Muscle layer of duodenum (tissue), 2 donors: ENCODE measurements around the gene PDE4A.

ENCODE experiments used
- H3K27ac ChIP-seq: one replicate; pipeline ENCODE4 v1.7.0; 2013; ENCODE audit warnings: mild to moderate bottlenecking, low read length
- H3K27me3 ChIP-seq: one replicate; pipeline ENCODE4 v1.7.0; 2013; ENCODE audit warnings: low read depth, mild to moderate bottlenecking, control low read depth, low read length
- H3K36me3 ChIP-seq, 2 donors: one replicate each; pipeline ENCODE4 v1.7.0; 2013; ENCODE audit warnings: low read length in 2 of 2, control low read depth in 1 of 2, mild to moderate bottlenecking in 1 of 2; ENCODE audit not compliant: insufficient read depth in 2 of 2, control insufficient read depth in 1 of 2
- H3K4me1 ChIP-seq, 2 donors: one replicate each; pipeline ENCODE4 v1.7.0; 2013; ENCODE audit warnings: low read length in 2 of 2, mild to moderate bottlenecking in 2 of 2, control low read depth in 1 of 2, moderate library complexity in 1 of 2; ENCODE audit not compliant: insufficient read depth in 2 of 2, control insufficient read depth in 1 of 2
- H3K4me3 ChIP-seq, 2 donors: one replicate each; pipeline ENCODE4 v1.7.0; 2013; ENCODE audit warnings: low read length in 2 of 2, low read depth in 1 of 2, mild to moderate bottlenecking in 1 of 2
- H3K9me3 ChIP-seq, 2 donors: one replicate each; pipeline ENCODE4 v1.7.0; 2013; ENCODE audit warnings: low read length in 2 of 2, control low read depth in 1 of 2, mild to moderate bottlenecking in 1 of 2; ENCODE audit not compliant: control insufficient read depth in 1 of 2
- donor health status: healthy.

Gene PDE4A

DNA sequence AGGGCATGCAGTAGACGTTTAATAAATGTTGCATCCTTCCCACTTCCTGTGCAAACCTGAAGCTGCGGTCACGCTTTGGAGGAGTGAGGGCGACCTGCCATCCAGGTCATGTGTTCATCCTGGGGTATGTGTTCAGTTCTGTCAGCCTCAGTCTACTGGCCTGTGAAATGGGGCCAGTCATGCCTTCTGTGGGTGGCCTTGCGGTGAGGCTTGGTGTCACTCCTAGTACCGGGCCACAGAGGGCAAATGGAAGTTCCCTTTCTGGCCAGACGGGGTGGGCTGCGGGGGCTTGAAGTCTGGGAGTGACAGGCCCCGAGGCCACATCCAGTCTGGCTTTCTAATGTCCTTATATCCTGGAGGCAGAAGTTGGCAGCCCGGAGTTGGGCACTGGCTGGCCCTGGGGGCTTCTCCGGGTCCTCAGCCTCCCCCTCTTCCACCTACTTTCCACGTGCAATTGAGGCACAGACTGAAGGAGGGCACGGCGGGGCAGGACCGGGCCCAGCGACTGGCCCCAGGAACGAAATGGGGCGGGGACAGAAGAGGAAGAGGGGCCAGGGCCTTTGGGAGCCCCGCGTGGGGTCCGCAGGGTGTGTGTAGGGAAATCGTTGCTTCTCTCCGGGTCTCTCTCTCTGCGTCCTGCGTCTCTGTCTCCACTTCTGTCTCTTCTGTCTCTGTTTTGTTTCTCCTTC, 11.1 kb downstream of the PDE4A start:
- Histone ChIP-seq H3K36me3 (no peaks in the 10 kb centered on the region), H3K4me3 (peak overlapping the region; percentile 66 to 71), H3K4me1 (peaks cover 0 to 20% of the 10 kb centered on the region in 2 donors), H3K9me3 (no peaks in the 10 kb centered on the region), H3K27me3 (peaks cover 4% of the 10 kb centered on the region), H3K27ac (no peak overlapping the region)

GRCh38 chr19:10431943-10432735, 11.8 kb downstream of the PDE4A start:
- H3K27ac ChIP-seq = no peak overlapping the region
- no peaks in the 10 kb centered on the region for H3K9me3 ChIP-seq
- peaks cover 0 to 20% of the 10 kb centered on the region in 2 donors for H3K4me1 ChIP-seq
- no peaks in the 10 kb centered on the region for H3K36me3 ChIP-seq
- peaks cover 4% of the 10 kb centered on the region for H3K27me3 ChIP-seq
- H3K4me3 ChIP-seq = peak overlapping the region; percentile 66 to 71

DNA sequence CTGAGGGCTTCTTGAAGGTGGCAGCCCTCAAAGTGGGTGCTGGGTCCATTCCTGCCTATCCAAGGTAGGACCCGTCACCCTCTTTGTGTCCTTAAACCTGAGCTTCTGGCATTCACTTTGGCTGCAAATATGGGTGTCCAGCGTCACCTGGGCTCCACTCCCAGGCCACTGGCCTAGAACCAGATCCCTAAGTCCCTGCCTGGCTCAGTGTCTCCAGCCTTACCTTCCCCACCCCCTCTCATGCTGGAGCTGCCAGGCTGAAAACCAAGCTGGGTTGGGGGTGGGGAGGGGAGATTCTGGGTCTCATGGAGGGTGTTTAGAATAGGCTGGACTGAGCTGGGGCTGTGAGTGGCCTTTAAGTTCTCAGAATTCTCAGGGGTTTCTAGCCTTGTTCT, 12.4 kb downstream of the PDE4A start:
- H3K27ac ChIP-seq = no peak overlapping the region
- H3K36me3 ChIP-seq = no peaks in the 10 kb centered on the region
- peak overlapping the region in 1 of 2 donors; percentile 71 for H3K4me3 ChIP-seq
- peaks cover 4% of the 10 kb centered on the region for H3K27me3 ChIP-seq
- H3K9me3 ChIP-seq = no peaks in the 10 kb centered on the region
- peaks cover 0 to 20% of the 10 kb centered on the region in 2 donors for H3K4me1 ChIP-seq

DNA sequence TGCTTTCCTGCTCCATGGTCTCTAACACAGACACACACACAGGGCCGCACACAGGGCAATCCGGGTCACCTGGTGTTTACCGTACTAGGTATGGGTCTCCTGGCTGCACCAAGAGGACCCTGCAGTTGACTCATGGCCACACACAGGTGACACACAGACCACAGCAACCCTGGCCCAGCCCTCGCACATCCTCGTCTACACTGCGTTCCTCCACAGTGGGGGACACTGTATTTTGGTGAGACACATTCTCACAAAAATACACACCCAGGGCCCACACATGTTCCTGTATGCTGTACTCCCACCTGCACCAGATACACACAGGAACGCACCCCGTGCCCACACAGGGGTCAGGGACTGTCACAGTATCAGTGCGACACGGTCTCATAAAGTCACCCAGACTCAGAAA, 12.8 kb downstream of the PDE4A start:
- Histone ChIP-seq H3K4me3 (no peak overlapping the region), H3K4me1 (peaks cover 0 to 20% of the 10 kb centered on the region in 2 donors), H3K27me3 (peaks cover 4% of the 10 kb centered on the region)

GRCh38 chr19:10439588-10439987, 19.2 kb downstream of the PDE4A start:
- Histone ChIP-seq H3K4me3 (no peak overlapping the region), H3K9me3 (no peaks in the 10 kb centered on the region), H3K27me3 (no peaks in the 10 kb centered on the region), H3K4me1 (no peaks in the 10 kb centered on the region), H3K27ac (no peak overlapping the region), H3K36me3 (no peaks in the 10 kb centered on the region)

More for the DNA sequence above, 12.8 kb downstream of the PDE4A start:
- Histone ChIP-seq H3K9me3 (no peaks in the 10 kb centered on the region), H3K27ac (no peak overlapping the region), H3K36me3 (no peaks in the 10 kb centered on the region)

- Histone ChIP-seq H3K4me1 (no peaks in the 10 kb centered on the region), H3K27me3 (no peaks in the 10 kb centered on the region), H3K27ac (no peak overlapping the region), H3K4me3 (no peak overlapping the region), H3K9me3 (no peaks in the 10 kb centered on the region), H3K36me3 (peaks cover 0 to 7% of the 10 kb centered on the region in 2 donors)
These were observed 22.4 kb downstream of the PDE4A start for GRCh38 chr19:10442698-10443097.

- H3K4me1 ChIP-seq = peaks cover 0 to 4% of the 10 kb centered on the region in 2 donors
- no peaks in the 10 kb centered on the region for H3K27me3 ChIP-seq
- no peaks in the 10 kb centered on the region for H3K9me3 ChIP-seq
- H3K27ac ChIP-seq = no peak overlapping the region
- H3K36me3 ChIP-seq = peaks cover 6 to 23% of the 10 kb centered on the region in 2 donors
- no peak overlapping the region for H3K4me3 ChIP-seq
These were observed 28.7 kb downstream of the PDE4A start for GRCh38 chr19:10449037-10449436.

DNA sequence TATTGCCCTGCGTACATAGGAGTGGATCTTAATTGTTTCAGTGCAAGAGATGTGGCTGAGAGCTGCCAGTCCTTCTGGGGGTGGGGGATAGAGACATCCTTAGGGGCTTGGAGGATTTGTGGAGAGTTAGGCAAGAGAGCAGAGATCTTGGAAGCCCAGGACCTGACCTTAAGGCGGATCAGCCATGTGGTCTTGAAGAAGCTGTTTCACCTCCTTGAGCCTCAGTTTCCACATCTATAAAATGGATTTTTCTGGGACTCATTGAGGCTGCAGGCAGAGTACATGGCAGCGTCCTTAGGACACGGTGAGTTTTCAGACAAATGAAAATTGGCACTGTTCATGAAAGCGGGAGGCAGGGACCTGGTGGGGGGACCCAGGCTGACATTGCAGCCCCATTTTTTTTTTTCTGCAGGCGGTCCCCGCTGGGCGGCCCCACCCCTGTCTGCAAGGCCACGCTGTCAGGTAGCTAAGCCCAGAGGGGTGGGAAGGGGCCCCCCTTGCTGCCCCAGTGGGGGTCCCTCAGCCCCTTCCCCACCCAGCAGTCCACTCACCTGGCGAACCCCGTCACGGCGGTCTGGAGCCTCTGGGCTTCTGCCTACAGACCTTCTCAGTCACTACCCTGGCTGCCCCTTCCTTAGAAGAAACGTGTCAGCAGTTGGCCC, 30.0 kb downstream of the PDE4A start:
- H3K36me3 ChIP-seq = peaks cover 6 to 23% of the 10 kb centered on the region in 2 donors

DNA sequence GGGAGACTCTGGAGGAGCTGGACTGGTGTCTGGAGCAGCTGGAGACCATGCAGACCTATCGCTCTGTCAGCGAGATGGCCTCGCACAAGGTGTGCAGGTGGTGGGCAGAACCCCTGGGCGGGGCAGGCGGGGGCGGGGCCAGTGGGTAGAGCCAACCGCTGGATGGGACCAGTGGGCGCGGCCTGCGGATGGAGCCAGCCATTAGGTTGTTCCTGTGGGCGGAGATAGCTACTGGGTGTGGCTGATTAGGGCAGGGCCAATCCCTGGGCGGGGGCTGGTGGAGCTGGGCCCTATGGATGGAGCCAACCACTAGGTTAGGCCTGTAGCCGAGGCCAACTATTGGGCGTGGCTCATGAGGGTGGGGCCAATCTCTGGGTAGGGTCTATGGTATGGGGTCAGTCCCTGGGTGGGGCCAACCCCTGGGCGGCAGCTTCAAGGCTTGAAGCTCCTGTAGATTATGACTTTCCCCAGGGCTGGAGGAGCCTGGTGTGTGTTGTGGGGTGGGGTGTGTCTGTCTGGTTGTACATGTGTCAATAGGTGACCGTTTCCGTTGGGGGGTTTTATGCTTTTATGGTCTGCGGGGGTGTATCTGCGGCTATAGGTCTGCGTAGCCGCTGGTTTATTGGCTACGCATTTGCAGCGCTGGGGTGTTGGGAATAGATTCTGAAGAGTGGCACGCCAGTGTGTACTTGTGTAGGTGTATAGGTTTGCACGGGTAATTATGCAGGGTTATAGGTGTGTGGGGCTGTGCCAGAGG, 30.7 kb downstream of the PDE4A start:
- H3K9me3 ChIP-seq = no peaks in the 10 kb centered on the region
- no peak overlapping the region for H3K27ac ChIP-seq
- peaks cover 6 to 23% of the 10 kb centered on the region in 2 donors for H3K36me3 ChIP-seq
- no peak overlapping the region for H3K4me3 ChIP-seq
- no peaks in the 10 kb centered on the region for H3K27me3 ChIP-seq
- peaks cover 0 to 4% of the 10 kb centered on the region in 2 donors for H3K4me1 ChIP-seq

More for the DNA sequence above, 30.0 kb downstream of the PDE4A start:
- H3K27me3 ChIP-seq = no peaks in the 10 kb centered on the region
- no peaks in the 10 kb centered on the region for H3K9me3 ChIP-seq
- H3K4me3 ChIP-seq = no peak overlapping the region
- peaks cover 0 to 4% of the 10 kb centered on the region in 2 donors for H3K4me1 ChIP-seq
- H3K27ac ChIP-seq = no peak overlapping the region

- no peak overlapping the region for H3K4me3 ChIP-seq
- peaks cover 6 to 14% of the 10 kb centered on the region in 2 donors for H3K36me3 ChIP-seq
- H3K4me1 ChIP-seq = peaks cover 0 to 4% of the 10 kb centered on the region in 2 donors
- H3K9me3 ChIP-seq = no peaks in the 10 kb centered on the region
- H3K27me3 ChIP-seq = no peaks in the 10 kb centered on the region
- H3K27ac ChIP-seq = no peak overlapping the region
These were observed 32.6 kb downstream of the PDE4A start for GRCh38 chr19:10452726-10453618.
